DND-41 (cell line): Measurements from ENCODE around the gene CDH5.

ENCODE experiments used
- ATAC-seq: fragments of 200-7000 bp; cut with Tn5 transposase; 3 replicates; pipeline ENCODE4 v1.9.1; 2021; ENCODE audit warnings: low read depth; ENCODE audit not compliant: insufficient read depth
- DNase-seq: peaks from one replicate; pipeline ENCODE4 v3.0.0-alpha.2; 2020
- H2AFZ ChIP-seq: 2 replicates; pipeline ENCODE4 v1.6.0; 2012; ENCODE audit warnings: low read depth, low read length
- H3K27ac ChIP-seq: 2 replicates; pipeline ENCODE4 v1.5.1; 2012; ENCODE audit warnings: low read length, inconsistent platforms
- H3K27me3 ChIP-seq: fragments of 200-600 bp; sonication (generic); 2 replicates; pipeline ENCODE4 v1.6.0; 2012; ENCODE audit warnings: low read length, mild to moderate bottlenecking, inconsistent platforms; ENCODE audit not compliant: insufficient read depth, poor library complexity
- H3K36me3 ChIP-seq: 2 replicates; pipeline ENCODE4 v1.5.1; 2012; ENCODE audit warnings: low read length, inconsistent platforms; ENCODE audit not compliant: insufficient read depth
- H3K4me1 ChIP-seq: 2 replicates; pipeline ENCODE4 v1.5.1; 2012; ENCODE audit warnings: mild to moderate bottlenecking, low read length; ENCODE audit not compliant: insufficient read depth
- H3K4me2 ChIP-seq: 2 replicates; pipeline ENCODE4 v1.6.0; 2012; ENCODE audit warnings: mild to moderate bottlenecking, moderate library complexity, low read length, inconsistent platforms; ENCODE audit not compliant: insufficient read depth
- H3K4me3 ChIP-seq, 2 experiments: fragments of 200-600 bp in 1 of 2; shearing (Covaris generic) in 1 of 2; 2 replicates each; pipeline ENCODE4 v1.5.1; 2012 to 2016; ENCODE audit warnings: inconsistent platforms in 2 of 2, low read length in 2 of 2, mild to moderate bottlenecking in 2 of 2, low read depth in 1 of 2, moderate library complexity in 1 of 2
- H3K79me2 ChIP-seq: 2 replicates; pipeline ENCODE4 v1.6.0; 2012; ENCODE audit warnings: low read length, inconsistent platforms; ENCODE audit not compliant: insufficient read depth
- H3K9ac ChIP-seq: 2 replicates; pipeline ENCODE4 v1.6.0; 2012; ENCODE audit warnings: low read depth, mild to moderate bottlenecking, inconsistent platforms, low read length, moderate library complexity
- H3K9me3 ChIP-seq: 2 replicates; pipeline ENCODE4 v1.5.1; 2012; ENCODE audit warnings: low read length, moderate library complexity, mild to moderate bottlenecking, inconsistent platforms; ENCODE audit not compliant: insufficient read depth, severe bottlenecking
- H4K20me1 ChIP-seq: 2 replicates; pipeline ENCODE4 v1.6.0; 2012; ENCODE audit warnings: low read length; ENCODE audit not compliant: insufficient read depth
- EZH2 ChIP-seq: IDR thresholded peaks from 3 replicates; pipeline ENCODE4 v1.6.1; 2012; ENCODE audit warnings: borderline replicate concordance, low read depth, mild to moderate bottlenecking, moderate library complexity, low read length, inconsistent platforms; ENCODE audit not compliant: severe bottlenecking
- TF ChIP-seq, protein P1 (sequence below): IDR thresholded peaks from 2 replicates; pipeline ENCODE4 v1.5.1; 2012; ENCODE audit warnings: borderline replicate concordance, low read length, moderate library complexity, mild to moderate bottlenecking; ENCODE audit not compliant: poor library complexity, severe bottlenecking; ENCODE audit errors: extremely low read depth

The CDH5 gene

DNA sequence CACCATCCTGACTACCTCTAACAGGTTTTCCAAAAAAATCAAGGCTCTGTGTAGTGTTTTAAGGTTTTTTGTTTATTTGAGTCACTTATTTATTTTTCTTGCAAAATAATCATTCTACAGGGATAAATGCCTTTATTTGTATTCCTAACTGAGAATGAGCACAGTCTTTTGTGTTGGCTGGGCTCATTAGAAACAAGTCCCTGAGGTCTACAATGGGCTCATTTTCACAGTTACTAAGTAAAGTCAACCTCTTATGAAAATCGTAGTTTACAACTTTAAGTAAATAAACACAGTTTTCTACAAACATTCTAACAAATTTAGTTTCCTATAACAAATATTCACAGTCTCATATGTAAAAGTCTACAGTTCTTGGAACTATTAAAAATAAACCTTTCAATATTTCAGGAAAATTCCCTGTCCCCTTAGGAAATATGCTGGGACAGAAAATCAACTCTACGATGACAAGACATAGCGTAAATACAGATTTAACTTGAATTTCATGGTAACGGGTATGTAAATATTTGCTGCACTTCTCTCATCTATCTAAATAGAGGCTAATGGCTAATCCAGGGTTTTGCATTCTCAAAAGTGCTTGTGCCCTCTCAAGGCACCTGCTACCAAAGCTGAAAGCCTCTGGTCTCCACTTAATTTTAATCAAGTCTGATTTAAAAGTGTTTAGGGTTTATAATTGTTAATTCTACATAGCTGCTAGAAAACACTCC lies 31.5 kb upstream of the CDH5 start:
- H2AFZ ChIP-seq = no peak overlapping the region
- ATAC-seq (no peak), DNase-seq (no peak)
- H4K20me1 ChIP-seq = no peaks in the 10 kb centered on the region
- H3K79me2 ChIP-seq = no peaks in the 10 kb centered on the region
- H3K4me1 ChIP-seq = no peaks in the 10 kb centered on the region
- H3K27me3 ChIP-seq = peaks cover 17% of the 10 kb centered on the region
- no peaks in the 10 kb centered on the region for H3K9me3 ChIP-seq
- TF ChIP-seq EZH2 = no peak
- H3K36me3 ChIP-seq = no peaks in the 10 kb centered on the region
- no peak overlapping the region for H3K27ac ChIP-seq
- no peak overlapping the region for H3K4me3 ChIP-seq
- no peak overlapping the region for H3K4me2 ChIP-seq
- no peak overlapping the region for H3K9ac ChIP-seq

DNA sequence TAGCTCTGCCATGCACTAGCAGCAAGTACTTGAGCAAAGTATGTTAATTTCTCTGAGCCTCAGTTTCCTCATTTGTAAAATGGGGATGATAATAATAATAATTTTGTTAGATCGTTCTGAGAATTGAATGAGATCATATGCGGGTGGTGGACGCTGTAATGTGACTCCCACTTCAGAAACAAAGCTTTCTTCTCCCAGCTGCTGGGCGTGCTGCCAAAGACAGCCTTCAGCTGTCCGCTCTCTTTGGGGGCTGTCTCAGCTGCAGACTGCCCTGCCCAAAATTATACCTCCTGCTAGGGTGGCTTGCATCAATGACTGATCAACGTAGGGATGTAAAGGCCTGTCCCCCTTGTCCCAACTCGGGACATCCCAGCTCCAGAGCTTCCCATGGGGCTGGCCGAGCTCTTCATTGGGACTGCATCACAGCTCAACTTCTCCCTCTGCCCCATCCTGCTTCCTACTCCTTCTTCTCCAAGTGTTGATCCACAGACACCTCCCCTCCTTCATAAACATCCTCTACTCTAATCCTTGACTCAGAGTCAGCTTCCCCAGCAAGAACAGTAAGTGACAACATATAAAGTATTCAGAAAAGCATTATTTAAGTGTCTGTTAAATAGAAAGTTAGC lies 30.7 kb upstream of the CDH5 start:
- no peak overlapping the region for H3K4me2 ChIP-seq
- H3K36me3 ChIP-seq = no peaks in the 10 kb centered on the region
- H3K27me3 ChIP-seq = peaks cover 17% of the 10 kb centered on the region
- H4K20me1 ChIP-seq = no peaks in the 10 kb centered on the region
- TF ChIP-seq, protein P1, sequence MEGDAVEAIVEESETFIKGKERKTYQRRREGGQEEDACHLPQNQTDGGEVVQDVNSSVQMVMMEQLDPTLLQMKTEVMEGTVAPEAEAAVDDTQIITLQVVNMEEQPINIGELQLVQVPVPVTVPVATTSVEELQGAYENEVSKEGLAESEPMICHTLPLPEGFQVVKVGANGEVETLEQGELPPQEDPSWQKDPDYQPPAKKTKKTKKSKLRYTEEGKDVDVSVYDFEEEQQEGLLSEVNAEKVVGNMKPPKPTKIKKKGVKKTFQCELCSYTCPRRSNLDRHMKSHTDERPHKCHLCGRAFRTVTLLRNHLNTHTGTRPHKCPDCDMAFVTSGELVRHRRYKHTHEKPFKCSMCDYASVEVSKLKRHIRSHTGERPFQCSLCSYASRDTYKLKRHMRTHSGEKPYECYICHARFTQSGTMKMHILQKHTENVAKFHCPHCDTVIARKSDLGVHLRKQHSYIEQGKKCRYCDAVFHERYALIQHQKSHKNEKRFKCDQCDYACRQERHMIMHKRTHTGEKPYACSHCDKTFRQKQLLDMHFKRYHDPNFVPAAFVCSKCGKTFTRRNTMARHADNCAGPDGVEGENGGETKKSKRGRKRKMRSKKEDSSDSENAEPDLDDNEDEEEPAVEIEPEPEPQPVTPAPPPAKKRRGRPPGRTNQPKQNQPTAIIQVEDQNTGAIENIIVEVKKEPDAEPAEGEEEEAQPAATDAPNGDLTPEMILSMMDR = no peak
- TF ChIP-seq EZH2 = no peak
- ATAC-seq = no peak
- no peaks in the 10 kb centered on the region for H3K4me1 ChIP-seq
- no peaks in the 10 kb centered on the region for H3K9me3 ChIP-seq
- peak; percentile 24 for DNase-seq
- no peak overlapping the region for H2AFZ ChIP-seq
- no peak overlapping the region for H3K27ac ChIP-seq
- no peaks in the 10 kb centered on the region for H3K79me2 ChIP-seq
- H3K9ac ChIP-seq = no peak overlapping the region
- no peak overlapping the region for H3K4me3 ChIP-seq

DNA sequence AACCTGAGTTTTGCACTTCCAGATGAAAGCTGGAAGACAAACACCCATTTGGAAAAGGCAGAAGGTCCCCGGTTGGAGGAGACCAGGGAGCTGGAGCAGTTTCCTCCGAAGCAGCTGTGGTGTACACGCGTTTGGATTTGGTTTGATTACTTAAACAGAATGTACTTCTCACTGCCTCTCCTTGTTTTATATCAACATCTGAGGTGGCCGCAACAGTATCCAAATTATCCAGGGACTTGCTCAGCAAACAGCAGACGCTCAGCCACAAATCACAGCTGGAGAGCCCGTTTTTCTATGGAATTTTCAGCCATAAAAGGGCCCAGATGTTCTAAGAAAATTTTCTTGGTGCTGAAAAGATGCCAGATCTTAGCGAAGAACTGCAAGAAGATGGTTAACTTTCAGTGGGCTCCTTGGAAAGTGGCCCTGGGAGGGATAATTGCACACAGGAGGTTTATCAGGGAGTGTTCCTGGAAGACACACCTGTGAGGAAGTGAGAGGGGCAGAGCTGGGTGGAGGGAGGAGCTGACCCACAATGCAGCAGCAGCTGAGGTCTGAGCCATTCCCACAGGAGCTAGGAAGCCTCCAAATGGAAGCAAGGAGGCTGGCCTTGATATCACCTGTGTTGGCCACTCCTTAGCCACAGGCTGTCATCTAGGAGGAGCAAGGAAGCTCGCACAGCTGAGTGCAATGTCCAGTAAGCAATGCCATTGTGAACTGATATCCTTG lies 28.9 kb upstream of the CDH5 start:
- TF ChIP-seq, protein P1 = no peak
- TF ChIP-seq EZH2 = no peak

DNA sequence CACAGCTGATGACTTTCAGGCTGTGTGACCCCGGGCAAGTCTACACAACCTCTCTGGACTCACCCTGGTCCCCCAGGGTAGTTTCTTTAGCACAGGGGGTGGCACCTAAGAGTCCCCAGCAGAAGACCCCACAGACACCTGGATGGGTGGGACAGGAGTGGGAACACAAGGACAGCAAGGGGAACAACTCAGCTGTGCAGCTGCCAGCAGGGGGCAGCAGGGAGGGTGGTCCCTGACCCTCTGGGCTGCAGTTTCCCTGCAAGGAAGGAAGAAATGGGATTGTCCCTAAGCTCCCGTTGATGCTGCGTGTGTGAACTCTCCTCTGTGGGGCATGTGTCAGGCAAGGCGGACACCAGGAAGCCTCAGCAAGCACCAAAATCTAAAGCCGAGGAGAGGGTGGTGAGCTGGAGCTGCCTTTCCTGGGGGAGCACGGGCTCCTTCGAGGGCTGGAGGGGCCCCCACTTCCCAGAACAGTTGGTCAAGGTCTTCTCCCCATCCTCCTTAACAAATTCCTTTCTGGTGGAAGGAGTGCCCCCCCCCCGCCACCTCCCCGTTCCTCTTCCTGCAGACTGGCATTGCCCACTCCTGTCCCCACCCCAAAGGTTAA lies 24.1 kb upstream of the CDH5 start:
- no peak for TF ChIP-seq EZH2
- TF ChIP-seq, protein P1 = peak; percentile 90
- Histone ChIP-seq H3K4me3 (no peak overlapping the region), H4K20me1 (no peaks in the 10 kb centered on the region), H3K9me3 (no peaks in the 10 kb centered on the region), H3K9ac (no peak overlapping the region), H3K4me2 (no peak overlapping the region), H3K79me2 (no peaks in the 10 kb centered on the region), H3K27ac (no peak overlapping the region), H3K27me3 (peaks cover under 1% of the 10 kb centered on the region), H2AFZ (no peak overlapping the region), H3K36me3 (no peaks in the 10 kb centered on the region), H3K4me1 (no peaks in the 10 kb centered on the region)
- DNase-seq = peak; percentile 45
- ATAC-seq = peak; percentile 81

More for the DNA sequence above, 28.9 kb upstream of the CDH5 start:
- H3K36me3 ChIP-seq = no peaks in the 10 kb centered on the region
- no peaks in the 10 kb centered on the region for H3K4me1 ChIP-seq
- no peak for ATAC-seq
- no peak overlapping the region for H2AFZ ChIP-seq
- DNase-seq = no peak
- H3K9ac ChIP-seq = no peak overlapping the region
- H3K27me3 ChIP-seq = peaks cover 17% of the 10 kb centered on the region
- no peak overlapping the region for H3K4me3 ChIP-seq
- no peaks in the 10 kb centered on the region for H3K9me3 ChIP-seq
- H4K20me1 ChIP-seq = no peaks in the 10 kb centered on the region
- no peaks in the 10 kb centered on the region for H3K79me2 ChIP-seq
- H3K4me2 ChIP-seq = no peak overlapping the region
- no peak overlapping the region for H3K27ac ChIP-seq
